Coronary artery (tissue), 2 donors: Measurements from ENCODE around the gene CSF1R.

Source experiments
- DNase-seq: peaks from one replicate; pipeline ENCODE4 v3.0.0-alpha.2; 2017; ENCODE audit warnings: low spot score
- H3K27ac ChIP-seq, 2 donors: fragments of 200-600 bp; sonication (generic); one replicate each; pipeline ENCODE4 v1.5.1; 2016 to 2019
- H3K4me3 ChIP-seq: fragments of 200-600 bp; sonication (generic); 2 replicates; pipeline ENCODE4 v1.5.1; 2016; ENCODE audit warnings: mild to moderate bottlenecking, moderate library complexity
- CTCF ChIP-seq: fragments of 200-600 bp; sonication (generic); IDR thresholded peaks from one replicate; pipeline ENCODE4 v1.5.1; 2019; ENCODE audit warnings: antibody characterized with exemption

CSF1R gene

GRCh38 chr5:150058480-150059126 is 27.8 kb downstream of the CSF1R start:
- no peak for TF ChIP-seq CTCF
- Histone ChIP-seq H3K27ac (peak overlapping the region in 1 of 2 donors; percentile 21), H3K4me3 (no peak overlapping the region)
- DNase-seq: no peak

GRCh38 chr5:150057996-150058395 is 28.4 kb downstream of the CSF1R start:
- peak overlapping the region in 1 of 2 donors; percentile 21 for H3K27ac ChIP-seq
- H3K4me3 ChIP-seq: no peak overlapping the region
- no peak for TF ChIP-seq CTCF
- DNase-seq: no peak

GRCh38 chr5:150057511-150057910 is 28.8 kb downstream of the CSF1R start:
- H3K27ac ChIP-seq: peak overlapping the region in 1 of 2 donors; percentile 51
- H3K4me3 ChIP-seq: no peak overlapping the region
- no peak for DNase-seq
- no peak for TF ChIP-seq CTCF

- DNase-seq: no peak
- no peak for TF ChIP-seq CTCF
- Histone ChIP-seq H3K4me3 (no peak overlapping the region), H3K27ac (no peak overlapping the region)
Observed at GRCh38 chr5:150057052-150057451, 29.3 kb downstream of the CSF1R start.

GRCh38 chr5:150056075-150056443 is 30.3 kb downstream of the CSF1R start:
- Histone ChIP-seq H3K4me3 (no peak overlapping the region), H3K27ac (no peak overlapping the region)
- no peak for TF ChIP-seq CTCF
- no peak for DNase-seq

GRCh38 chr5:150055326-150056074 is 30.9 kb downstream of the CSF1R start:
- Histone ChIP-seq H3K4me3 (no peak overlapping the region), H3K27ac (no peak overlapping the region)
- DNase-seq: no peak
- TF ChIP-seq CTCF: no peak

- no peak overlapping the region for H3K27ac ChIP-seq
- no peak for DNase-seq
- no peak for TF ChIP-seq CTCF
- no peak overlapping the region for H3K4me3 ChIP-seq
Observed at GRCh38 chr5:150054569-150054968, 31.8 kb downstream of the CSF1R start.
